Measurements from ENCODE around the gene SDE2.
"Not testable (repeated sequence)": the region's sequence is repeated elsewhere in the genome, so short reads cannot be mapped to it uniquely, and the experiment has no call there.

Gene SDE2

DNA sequence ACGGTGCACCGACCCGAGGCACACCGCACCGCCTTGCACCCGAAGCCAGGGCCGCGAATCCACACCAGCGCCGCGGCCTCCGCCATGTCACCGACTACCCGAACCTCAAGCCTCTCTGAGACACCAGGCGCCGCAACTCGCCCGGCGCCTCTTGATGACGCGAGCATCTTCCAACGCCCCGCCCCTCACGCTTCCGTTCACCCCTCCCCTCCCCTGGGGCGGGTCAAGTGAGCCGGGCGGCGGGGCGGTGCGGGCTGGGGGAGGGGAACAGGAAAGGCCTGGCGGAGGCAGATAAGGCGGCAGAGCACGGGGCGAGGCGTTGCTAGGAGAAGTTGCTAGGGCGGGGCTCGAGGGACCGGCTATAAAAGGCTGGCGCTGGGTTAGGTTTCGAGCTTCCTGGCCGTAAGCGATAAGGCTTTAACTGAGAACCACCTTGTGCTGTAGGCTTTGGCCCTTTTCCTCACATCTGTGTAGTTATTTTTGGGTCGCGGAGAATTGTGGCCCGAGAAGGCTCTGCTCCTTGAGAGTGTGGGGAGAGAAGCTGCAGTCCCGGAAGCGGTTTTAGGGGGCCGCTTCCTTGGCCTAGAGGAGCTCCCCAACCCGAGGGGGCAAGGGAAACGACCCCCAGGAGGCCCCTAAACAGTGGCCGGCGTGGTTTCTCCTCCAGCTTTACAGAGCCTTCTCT lies at the start of gene SDE2:
Gene SDE2, minus strand, starts transcription at position 117 of the 685 bp plus-strand sequence. Its CDS starts 31 bp downstream, at position 86.
- peak; percentile 100 for DNase-seq

DNA sequence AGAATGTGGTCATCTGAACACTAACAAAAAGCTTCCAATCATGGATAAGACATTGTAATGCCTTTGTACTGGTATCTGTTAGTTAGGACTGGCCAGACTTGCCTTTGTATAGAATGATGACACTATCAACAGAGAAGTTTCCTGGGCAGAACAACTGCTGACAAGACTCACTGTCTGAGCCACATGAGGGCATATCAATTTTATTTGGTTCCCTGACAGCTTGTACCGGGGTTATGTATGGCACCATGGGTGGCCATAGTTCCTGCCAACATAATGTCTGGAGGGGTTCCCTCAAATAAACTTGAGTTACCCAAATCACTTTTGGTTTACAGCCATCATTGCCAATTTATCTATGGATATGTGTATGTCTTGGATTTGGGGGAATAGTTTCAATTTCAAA lies 49.7 kb upstream of the SDE2 start:
- no peak for DNase-seq

DNA sequence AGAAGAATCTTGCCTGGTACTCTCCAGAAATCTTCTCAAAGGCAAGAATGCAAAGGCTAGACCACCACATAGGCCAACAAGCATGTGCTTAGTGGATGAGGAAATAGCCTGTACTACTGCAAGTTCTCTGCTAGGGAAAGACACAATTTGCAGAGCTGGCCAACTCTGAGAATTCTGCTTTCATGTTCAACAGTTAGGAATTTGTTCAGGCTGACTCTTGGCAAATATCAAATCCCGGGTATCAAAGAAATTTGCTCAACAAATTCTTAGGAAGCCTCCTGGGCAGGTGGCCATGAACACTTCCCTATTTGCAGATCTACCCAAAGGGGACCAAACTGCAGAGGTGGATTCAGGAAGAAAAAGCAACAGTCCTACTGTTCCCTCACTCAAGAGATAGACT lies 48.4 kb upstream of the SDE2 start:
- DNase-seq = no peak

DNA sequence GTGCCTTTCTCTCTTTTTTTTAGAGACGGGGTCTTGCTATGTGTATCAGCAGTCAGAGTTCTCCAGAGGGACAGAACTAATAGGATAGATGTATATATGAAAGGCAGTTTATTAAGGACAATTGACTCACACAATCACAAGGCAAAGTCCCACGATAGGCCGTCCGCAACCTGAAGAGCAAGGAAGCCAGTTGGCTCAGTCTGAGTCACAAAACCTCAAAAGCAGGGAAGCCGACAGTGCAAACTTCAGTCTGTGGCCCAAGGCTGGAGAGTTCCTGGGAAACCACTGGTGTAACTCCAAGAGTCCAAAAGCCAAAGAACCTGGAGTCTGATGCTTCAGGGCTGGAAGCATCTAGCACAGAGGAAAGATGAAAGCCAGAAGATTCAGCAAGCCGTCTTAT lies 47.1 kb upstream of the SDE2 start:
- no peak for DNase-seq

DNA sequence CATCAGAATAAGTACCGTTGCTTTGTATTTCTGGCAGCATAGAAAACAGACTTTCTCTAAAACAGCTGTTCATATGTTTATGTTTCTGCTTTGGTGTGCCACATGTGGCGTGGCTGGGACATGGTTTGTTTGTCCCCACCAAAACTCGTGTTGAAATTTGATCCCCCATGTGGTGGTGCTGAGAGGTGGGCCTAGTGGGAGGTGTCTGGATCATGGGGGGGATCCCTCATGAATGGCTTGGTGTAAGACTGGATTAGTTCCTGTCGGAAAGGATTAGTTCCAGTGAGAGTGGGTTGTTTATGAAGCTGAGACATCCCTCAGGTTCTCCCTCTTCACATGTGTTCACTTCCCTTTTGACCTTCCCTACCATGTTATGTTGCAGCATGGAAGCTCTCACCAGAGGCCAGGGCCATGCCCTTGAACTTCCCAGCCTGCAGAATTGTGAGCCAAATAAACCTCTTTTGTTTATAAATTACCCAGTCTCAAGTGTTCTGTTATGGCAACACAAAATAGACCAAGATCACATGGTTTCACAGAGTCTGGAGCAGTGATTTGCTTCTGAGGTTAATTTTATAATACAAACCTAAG lies 45.5 kb upstream of the SDE2 start:
- no peak for DNase-seq

DNA sequence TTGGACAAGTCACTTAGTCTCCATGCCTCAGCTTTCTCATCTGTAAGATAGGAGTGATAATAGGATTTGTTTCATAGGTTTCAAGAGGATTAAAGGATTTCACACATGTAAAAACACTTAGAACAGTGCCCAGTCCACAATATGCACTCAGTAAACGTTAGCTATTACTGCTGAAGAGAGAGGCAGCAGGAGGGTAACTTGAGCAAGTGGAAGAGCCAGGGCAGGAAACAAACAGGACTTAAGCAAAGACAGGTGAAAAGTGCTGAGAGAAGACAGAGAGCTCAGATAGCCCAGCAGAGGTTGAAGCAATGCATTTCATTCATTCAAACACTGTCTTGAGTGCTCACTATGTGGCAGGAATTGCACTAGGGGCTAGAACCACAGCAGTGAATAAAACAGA lies 42.3 kb upstream of the SDE2 start:
- DNase-seq = no peak

DNA sequence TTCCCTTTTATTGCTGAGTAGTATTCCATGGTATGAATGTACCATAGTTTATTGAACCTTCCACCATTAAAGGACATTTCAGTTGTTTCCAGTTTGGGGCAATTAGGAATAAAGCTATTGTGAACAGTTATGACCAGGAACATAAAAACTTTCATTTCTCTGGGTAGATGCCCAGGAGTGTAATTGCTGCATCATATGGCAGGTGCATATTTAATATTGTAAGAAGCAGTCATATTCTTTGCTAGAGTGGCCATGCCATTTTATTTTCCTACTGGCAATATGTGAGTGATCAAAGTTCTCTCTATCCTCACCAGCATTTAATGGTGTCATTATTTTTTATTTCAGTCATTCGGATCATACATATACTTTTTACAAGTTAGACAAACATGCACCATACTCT lies 39.5 kb upstream of the SDE2 start:
- no peak for DNase-seq

DNA sequence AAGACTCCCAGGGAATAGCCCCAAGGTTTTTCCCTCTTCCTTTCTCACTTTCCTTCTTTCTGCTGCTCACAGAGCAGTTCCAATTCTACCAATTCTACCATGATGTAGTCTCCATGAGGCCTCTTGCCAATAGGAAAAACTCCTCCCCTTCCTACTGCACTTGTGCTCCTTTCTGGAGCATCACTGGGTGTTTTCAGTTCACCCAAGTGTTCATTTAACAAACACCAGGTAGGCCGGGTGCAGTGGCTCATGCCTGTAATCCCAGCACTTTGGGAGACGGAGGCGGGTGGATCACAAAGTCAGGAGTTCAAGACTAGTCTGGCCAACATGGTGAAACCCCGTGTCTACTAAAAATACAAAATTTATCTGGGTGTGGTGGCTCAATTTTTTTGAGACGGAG lies 36.8 kb upstream of the SDE2 start:
- DNase-seq = no peak

DNA sequence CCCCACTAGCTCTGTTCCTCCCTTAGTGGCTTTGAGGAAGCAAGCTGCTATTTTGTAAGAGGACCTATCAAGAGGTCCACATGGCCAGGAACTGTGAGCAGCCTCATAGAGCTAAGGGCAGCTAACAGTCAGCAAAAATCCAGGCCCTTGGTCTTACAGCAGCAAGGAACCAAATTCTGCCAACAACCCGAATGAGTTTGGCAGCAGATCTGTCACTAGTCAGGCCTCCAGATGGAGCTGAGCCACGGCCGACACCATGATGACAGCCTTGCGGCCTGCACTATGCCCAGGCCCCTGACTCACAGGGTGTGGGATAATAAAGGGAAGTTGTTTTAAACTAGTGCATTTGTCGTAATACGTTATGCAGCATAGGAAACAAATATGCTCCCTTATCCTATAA lies 35.3 kb upstream of the SDE2 start:
- no peak for DNase-seq

DNA sequence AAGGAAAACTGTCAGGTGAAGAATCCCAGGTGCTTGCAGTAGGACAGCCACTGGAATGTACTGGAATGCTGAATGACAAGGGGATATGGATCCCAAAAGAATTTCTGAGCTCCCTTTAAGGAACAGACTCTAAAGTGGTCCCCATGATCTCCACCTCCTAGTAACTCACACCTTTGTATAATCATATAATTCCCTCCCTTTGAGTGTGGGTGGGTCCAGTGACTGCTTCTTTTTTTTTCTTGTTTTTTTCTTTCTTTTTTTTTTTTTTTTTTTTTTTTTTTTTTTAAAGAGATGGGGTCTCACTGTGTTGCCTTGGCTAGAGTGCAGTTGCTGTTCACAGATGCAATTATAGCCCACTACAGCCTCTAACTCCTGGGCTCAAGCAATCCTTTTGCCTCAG lies 34.8 kb upstream of the SDE2 start:
- no peak for DNase-seq

DNA sequence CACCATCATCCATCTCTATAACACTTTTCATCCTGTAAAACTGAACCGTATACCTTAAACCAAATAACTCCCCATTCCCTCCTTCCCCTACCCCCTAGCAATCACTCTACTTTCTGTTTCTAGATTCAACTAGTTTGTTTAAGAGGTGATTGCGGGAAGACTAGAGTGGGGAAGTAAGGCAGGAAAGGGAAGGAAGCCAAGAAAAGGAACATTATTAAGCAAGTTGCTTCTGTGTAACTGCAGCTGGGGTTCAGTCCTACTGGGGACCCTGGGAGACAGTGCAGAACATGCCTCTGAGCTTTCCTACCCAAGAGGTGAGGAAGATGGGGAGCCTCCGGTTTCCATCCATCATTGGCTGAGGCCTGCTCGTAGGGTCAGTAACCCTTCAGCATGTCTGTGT lies 34.4 kb upstream of the SDE2 start:
- no peak for DNase-seq

DNA sequence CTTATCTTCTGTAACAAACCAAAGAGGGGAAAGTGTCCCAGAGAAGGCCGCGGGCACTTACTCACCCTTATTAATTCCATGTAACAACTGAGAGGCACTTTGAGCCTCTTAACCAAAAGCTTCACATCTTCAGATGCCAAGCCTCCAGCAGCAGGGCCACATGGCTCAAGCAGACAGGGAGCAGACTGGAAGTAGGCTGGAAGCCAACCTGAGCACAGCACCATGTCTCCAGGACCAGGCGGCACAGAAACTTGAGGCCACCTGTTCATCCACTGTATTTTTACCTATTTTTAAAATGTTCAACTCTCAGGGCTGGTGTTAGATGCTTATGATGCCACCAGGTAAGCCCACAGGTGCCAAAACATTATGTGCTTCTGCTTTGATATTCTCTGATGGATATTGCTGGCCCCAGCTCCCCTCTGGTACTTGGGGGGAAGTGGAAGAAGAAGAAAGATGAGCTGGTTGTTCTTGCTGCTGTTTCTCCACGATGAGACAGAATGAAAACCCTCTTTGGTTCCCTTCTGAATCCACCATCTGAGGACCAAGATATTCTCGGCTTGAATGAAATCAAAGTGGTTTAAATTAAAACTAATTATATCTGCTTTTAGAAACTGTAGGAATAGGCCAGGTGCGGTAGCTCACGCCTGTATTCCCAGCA lies 30.6 kb upstream of the SDE2 start:
- no peak for DNase-seq

DNA sequence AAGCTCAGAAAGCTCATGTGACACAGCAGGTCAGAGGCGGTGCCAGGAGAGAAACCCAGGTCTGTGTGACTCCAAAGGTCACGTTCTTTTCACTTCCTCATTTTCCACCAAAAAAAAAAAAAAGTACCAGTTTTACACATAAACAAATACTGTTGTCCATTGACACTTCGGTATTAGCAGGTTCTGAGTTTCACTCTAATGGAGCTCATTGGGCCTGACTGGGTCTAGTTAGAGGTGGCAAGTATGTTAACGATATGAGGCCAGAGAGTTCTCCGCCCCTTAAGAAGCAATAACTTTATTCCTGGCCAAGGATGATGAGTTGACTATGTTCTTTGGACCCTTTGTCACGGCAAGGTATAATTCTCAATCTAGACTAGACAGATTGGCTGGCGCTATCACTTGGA lies 30.0 kb upstream of the SDE2 start:
- no peak for DNase-seq

DNA sequence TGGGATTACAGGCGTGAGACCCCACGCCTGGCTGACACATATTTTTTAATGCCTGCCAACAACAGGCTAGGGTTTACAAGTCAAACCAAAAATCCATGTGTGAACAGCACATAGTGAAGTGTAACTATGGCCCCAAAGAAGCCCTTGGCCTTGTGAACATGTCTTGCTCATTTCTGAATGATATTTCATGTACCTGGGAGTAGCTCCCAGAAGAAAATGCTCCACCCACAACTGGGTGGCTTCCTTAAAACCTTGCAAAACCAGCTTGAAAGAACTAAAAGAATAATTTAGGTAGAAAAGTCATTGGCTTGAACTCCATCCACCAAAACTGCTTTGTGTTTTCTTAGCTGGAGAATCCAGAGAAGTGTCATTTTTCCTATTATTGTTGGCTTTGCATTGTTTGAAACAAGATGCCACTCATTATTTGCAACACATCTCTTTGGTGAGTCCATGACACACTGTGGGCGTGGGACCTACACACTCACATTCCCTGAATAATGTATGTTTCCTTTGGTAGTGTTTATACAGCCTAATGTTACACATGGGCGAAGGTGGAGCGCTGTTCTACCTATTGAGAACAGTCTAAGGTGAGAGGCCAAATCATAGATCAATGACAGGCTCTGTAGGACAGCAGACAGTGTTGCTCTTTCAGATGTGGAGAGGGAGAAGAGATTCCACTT lies 28.5 kb upstream of the SDE2 start:
- no peak for DNase-seq

DNA sequence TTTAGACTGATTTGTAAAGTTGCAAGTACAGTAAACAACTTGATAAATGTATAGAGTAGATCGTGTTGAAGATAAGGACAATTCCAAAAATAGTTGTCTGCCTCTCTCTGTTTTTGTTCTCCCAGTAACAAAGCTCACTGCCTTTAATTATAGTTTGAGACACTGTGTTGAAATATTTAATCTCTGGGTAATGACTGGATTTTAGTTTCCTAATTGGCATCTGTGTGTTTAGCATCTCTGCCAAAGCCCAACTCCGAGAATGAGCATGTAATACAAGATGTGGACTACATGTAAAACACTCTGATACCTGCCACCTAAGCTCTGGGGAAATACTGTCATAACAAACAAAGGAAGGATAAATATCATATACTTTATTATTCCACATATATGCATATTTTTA lies 27.7 kb upstream of the SDE2 start:
- DNase-seq = no peak

DNA sequence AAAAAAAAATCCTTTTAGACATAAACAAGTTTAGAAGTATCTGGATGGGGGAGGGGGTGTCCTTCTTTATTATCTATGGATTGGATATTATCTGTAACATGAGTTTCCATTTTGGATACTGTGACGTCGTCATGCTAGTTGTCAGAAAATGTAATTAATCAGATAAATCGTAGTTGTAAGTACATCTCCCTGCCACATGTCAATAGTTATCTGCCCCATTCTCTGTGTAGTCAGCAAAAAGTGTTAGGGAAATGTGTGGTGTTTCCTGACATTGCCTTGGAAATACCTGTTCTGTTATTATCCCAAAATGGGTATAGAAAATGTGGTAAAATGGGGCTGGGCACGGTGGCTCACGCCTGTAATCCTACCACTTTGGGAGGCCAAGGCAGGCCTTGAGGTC lies 24.6 kb upstream of the SDE2 start:
- DNase-seq = no peak

DNA sequence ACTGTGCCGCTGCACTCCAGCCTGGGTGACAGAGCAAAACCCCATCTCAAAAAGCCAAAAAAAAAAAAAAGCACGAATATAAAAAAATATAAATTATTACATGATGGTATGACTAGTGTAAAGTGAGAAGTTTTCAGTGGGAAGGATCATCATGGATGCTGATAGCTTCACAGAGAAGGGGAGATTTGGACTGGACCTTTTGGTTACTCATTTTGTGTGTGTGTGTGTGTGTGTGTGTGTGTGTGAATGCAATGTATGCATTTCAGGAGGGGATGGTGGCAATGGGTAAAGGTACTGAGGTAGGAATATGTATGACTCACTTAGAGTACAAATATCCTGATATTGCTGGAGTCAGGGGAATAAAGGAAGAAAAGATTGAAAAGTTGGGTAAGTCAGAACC lies 22.7 kb upstream of the SDE2 start:
- DNase-seq = no peak

DNA sequence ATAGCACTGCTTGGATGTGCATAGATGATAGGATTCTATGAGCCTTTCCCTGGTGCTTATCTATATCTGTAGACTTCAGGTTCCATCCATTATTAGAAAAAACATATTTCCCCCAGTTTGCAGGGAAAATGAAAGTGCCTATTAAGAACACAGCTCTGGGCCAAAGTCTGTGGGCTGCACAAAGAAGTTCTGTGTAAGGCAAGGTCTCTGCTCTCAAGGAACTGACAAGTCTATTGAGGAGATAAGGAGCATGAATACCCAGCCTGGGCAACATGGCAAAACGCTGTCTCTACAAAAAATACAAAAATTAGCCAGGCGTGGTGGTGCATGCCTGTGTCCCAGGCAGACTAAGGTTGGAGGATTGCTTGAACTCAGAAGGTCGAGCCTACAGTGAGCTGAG lies 22.3 kb upstream of the SDE2 start:
- no peak for DNase-seq

DNA sequence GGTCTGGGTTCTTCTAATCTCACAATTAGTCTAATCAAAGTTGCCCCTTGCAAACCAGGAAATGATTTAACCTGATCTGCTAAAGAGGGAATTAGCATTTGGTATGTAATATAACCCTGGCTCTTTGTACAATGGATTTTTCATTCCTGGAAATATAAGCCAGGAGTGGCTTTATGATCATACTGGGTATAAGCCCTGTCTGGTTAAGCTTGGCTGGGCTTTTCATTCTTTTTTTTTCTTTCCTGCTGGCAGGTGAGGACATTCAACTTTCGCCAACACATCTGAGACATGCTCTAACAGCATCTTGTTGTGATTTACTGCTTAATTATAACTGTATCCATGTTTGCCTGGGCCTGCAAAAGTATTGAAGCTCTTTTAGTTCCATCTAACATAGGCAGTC lies 20.4 kb upstream of the SDE2 start:
- no peak for DNase-seq

DNA sequence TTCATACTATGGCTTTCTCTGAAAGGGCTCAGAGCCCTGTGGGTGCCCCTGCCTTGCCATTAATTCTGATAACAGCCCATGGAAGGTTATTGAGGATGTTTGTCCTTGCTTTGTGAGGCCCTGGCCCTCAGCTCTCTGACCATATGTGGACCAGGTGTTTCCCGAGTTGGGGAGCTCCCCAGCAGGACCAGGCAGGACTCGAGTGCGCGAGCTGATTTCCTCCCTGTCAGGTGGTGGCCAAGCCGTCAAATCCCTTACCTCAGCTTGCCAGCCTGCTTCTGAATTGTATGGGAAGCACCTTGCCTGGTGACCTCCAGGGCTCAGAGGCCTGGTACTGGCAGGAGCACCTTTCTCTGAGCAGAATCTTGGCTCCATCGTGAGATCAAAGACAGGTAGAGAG lies 17.9 kb upstream of the SDE2 start:
- no peak for DNase-seq

DNA sequence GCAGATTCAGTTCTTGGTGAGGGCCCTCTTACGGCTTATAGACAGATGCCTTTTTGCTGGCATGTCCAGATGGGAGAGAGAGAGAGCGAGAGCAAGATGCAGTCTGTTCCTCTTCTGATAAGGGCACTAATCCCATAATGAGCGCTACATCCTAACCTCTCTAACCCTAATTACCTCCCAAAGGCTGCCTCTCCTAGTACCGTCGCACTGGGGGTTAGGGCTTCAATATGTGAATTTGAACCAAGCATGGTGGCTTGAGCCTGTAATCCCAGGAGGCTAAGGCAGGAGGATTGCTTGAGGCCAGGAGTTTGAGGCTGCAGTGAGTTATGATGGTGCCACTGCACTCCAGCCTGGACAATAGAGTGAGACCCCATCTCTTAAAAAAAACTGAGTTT lies 10.5 kb upstream of the SDE2 start:
- DNase-seq = no peak

DNA sequence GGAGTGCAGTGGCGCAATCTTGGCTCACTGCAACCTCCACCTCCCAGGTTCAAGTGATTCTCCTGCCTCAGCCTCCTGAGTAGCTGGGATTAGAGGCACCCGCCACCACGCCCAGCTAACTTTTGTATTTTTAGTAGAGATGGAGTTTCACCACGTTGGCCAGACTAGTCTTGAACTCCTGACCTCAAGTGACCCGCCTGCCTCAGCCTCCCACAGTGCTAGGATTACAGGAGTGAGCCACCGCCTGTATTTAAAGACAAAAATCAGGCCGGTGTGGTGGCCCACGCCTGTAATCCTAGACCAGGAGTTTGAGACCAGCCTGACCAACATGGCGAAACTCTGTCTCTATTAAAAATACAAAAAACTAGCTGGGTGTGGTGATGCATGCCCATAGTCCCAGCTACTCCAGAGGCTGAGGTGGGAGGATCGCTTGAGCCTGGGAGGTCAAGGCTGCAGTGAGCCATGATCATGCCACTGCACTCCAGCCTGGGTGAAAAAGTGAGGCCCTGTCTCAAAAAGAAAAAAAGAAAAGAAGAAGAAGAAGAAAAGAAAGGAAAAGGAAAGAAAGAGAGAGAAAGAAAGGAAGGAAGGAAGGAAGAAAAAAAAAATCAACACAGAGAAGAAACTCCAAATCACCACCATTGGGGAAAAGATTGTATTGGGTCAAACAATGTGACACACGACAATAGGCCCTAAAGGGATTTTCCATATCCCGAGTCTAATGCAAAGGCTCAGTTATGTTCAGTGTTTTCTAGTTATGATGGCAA lies 8.2 kb upstream of the SDE2 start:
- not testable (repeated sequence) for DNase-seq

DNA sequence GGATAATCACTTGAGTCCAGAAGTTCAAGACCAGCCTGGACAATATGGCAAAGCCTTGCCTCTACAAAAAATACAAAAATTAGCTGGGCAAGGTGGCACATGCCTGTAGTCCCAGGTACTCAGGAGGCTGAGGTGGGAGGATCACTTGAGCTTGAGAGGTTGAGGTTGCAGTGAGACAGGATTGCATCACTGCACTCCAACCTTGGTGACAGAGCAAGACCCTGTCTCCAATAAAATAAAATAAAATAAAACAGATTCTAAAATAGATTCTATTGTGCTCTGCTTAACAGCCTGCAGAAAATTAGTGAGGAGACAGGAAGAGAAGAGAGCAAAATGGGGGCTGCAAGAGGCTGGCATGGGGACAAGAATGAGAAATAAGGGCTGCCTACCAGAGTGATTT lies 7.5 kb upstream of the SDE2 start:
- no peak for DNase-seq
